HepG2 (cell line): ENCODE results near the gene CENPL. TPM values are rescaled to one million over a fixed set of nuclear protein-coding genes. Genes with fewer than 3 reads are reported as not detected.

Source experiments
- CCDC6 ChIP-seq: sonication (generic); formaldehyde crosslinking; IDR thresholded peaks from 2 replicates; pipeline ENCODE4 v1.8.1; 2022; ENCODE audit warnings: mild to moderate bottlenecking, missing genetic modification reagents, moderate library complexity
- CHD2 ChIP-seq: IDR thresholded peaks from 2 replicates; pipeline ENCODE4 v1.6.1; 2011; ENCODE audit warnings: low read depth, low read length, improper control_type of control experiment
- KMT2B ChIP-seq: IDR thresholded peaks from 2 replicates; pipeline ENCODE4 v1.6.1; 2016; ENCODE audit warnings: missing genetic modification reagents, missing compliant biosample characterization
- MAZ ChIP-seq, 2 experiments: sonication (generic) in 1 of 2; formaldehyde crosslinking in 1 of 2; IDR thresholded peaks; 2 replicates each; pipeline versions ENCODE4 v1.5.0 to v1.6.1; 2012 to 2020; ENCODE audit warnings: low read depth in 2 of 2, mild to moderate bottlenecking in 2 of 2, borderline replicate concordance in 1 of 2, improper control_type of control experiment in 1 of 2, low read length in 1 of 2, missing genetic modification reagents in 1 of 2, moderate library complexity in 1 of 2
- PHF8 ChIP-seq: sonication (generic); formaldehyde crosslinking; IDR thresholded peaks from 2 replicates; pipeline ENCODE4 v1.5.0; 2020; ENCODE audit warnings: missing genetic modification reagents
- U2AF1 ChIP-seq: fragments of 200-400 bp; formaldehyde crosslinking; optimal IDR thresholded peaks from 2 replicates; pipeline ENCODE3; 2017; ENCODE audit warnings: mild to moderate bottlenecking, low read depth, low read length
- ZNF550 ChIP-seq: sonication (generic); formaldehyde crosslinking; IDR thresholded peaks from 2 replicates; pipeline ENCODE4 v1.4.0; 2020; ENCODE audit warnings: mild to moderate bottlenecking, missing genetic modification reagents, borderline replicate concordance
- ZNF562 ChIP-seq: sonication (generic); formaldehyde crosslinking; IDR thresholded peaks from 2 replicates; pipeline ENCODE4 v1.8.0; 2022; ENCODE audit warnings: missing genetic modification reagents, borderline replicate concordance
- ZNF879 ChIP-seq: sonication (generic); formaldehyde crosslinking; IDR thresholded peaks from 2 replicates; pipeline ENCODE4 v1.8.1; 2023; ENCODE audit warnings: missing genetic modification reagents
- polyA plus RNA-seq, 8 experiments: library from polyadenylated mRNA; depleted of rRNA in 3 of 8; stranded (reverse) in 7 of 8; unstranded in 1 of 8; fragments of >200 nt; fragmentation: Illumina TruSeq in 4 of 8; extraction: Trizol in 4 of 8; gene quantifications; 2 replicates each; pipeline versions ENCODE4 v1.2.1 to v1.2.3, GENCODE V29; 2011 to 2016; ENCODE audit warnings: low read depth in 4 of 8, missing spikeins in 1 of 8, mixed read lengths in 1 of 8; ENCODE audit not compliant: insufficient read depth in 1 of 8
- total RNA-seq, 5 experiments: library from RNA; depleted of rRNA; stranded (reverse); fragments of >200 nt; fragmentation: Illumina TruSeq; extraction: Trizol; gene quantifications; 2 replicates each; pipeline ENCODE4 v1.2.3, GENCODE V29; 2016; ENCODE audit warnings: low read depth in 1 of 5
- TF ChIP-seq, protein P1 (sequence below): sonication (generic); formaldehyde crosslinking; IDR thresholded peaks from 2 replicates; pipeline ENCODE4 v1.8.1; 2023; ENCODE audit warnings: mild to moderate bottlenecking, missing genetic modification reagents
- TF ChIP-seq, protein P2 (sequence below): sonication (generic); formaldehyde crosslinking; IDR thresholded peaks from 2 replicates; pipeline ENCODE4 v1.8.0; 2022; ENCODE audit warnings: mild to moderate bottlenecking, missing genetic modification reagents, moderate library complexity

Gene CENPL
- total and polyA plus RNA-seq, 2 of the 13 experiments (the other 11 are each of a cell fraction or from before 2014, with no cell fraction given) = 4.4 to 14.2 TPM

DNA sequence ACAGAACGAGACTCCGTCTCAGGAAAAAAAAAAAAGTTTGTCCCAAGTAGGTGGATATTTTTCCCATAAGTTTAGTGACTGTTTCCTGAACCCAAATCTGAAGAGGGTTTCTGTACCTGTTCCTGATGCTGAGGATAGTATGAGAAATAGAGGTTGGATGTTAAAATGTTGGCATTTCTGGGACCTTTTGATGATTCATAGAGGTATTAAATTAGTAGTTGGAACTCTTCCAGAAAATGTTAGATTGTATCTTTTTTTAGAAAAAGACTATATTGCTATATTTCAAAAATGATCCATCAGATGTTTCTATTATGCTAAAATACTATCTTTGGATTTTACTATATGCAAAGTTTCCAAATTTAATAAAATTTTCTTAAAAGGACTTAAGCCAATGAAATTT is 2.9 kb upstream of the CENPL start (continued):
- TF ChIP-seq KMT2B = no peak
- no peak for TF ChIP-seq U2AF1
- no peak for TF ChIP-seq ZNF879
- no peak for TF ChIP-seq PHF8 (CRISPR knock-in tag)
- no peak for TF ChIP-seq ZNF550 (CRISPR knock-in tag)
- TF ChIP-seq CCDC6 = no peak
- TF ChIP-seq CHD2 = no peak
- TF ChIP-seq MAZ (IDR thresholded peaks at IDR 0.05; ENCODE audit: borderline replicate concordance, low read depth, low read length) = no peak
- TF ChIP-seq MAZ (CRISPR knock-in tag; IDR thresholded peaks at IDR 0.05; ENCODE audit: low read depth) = no peak
- TF ChIP-seq, protein P1, sequence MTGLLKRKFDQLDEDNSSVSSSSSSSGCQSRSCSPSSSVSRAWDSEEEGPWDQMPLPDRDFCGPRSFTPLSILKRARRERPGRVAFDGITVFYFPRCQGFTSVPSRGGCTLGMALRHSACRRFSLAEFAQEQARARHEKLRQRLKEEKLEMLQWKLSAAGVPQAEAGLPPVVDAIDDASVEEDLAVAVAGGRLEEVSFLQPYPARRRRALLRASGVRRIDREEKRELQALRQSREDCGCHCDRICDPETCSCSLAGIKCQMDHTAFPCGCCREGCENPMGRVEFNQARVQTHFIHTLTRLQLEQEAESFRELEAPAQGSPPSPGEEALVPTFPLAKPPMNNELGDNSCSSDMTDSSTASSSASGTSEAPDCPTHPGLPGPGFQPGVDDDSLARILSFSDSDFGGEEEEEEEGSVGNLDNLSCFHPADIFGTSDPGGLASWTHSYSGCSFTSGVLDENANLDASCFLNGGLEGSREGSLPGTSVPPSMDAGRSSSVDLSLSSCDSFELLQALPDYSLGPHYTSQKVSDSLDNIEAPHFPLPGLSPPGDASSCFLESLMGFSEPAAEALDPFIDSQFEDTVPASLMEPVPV (CRISPR knock-in tag) = no peak
- TF ChIP-seq, protein P2, sequence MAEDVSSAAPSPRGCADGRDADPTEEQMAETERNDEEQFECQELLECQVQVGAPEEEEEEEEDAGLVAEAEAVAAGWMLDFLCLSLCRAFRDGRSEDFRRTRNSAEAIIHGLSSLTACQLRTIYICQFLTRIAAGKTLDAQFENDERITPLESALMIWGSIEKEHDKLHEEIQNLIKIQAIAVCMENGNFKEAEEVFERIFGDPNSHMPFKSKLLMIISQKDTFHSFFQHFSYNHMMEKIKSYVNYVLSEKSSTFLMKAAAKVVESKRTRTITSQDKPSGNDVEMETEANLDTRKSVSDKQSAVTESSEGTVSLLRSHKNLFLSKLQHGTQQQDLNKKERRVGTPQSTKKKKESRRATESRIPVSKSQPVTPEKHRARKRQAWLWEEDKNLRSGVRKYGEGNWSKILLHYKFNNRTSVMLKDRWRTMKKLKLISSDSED = no peak
- TF ChIP-seq ZNF562 = no peak
